ENCODE measurements around the gene FOXN3. TPM values are rescaled to one million over a fixed set of nuclear protein-coding genes. Genes with fewer than 3 reads are reported as not detected.

FOXN3 gene
- total RNA-seq, 1 donor from 2014 or later: 27.8 TPM

DNA sequence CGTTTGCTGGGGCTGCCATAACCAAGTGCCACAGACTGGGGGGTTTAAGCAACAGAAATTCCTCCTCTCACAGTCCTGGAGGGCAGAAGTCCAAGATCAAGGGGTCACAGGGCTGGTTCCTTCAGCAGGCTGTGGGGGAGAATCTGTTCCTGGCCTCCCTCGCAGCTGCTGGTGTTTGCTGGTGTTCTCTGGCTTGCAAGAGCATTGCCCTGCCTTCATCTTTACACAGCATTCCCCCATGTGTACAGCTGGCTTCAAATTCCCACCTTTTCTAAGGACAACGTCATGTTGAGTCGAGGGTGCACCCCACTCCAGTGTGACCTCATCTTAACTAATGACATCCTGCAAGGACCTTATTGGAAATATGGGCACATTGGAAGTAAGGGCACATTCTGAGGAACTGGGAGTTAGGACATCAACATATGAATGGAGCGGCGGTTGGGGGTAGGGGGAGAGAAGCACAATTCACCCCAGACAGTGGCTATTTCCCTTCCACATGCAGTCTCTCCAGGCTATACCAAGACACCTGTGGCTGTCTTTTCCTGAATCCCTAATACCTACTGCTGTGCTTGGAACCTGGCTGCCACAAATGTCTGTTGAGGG is 123.6 kb downstream of the FOXN3 start:
- no peak overlapping the region for H3K4me3 ChIP-seq (ENCODE audit: low read depth, low read length)
- no peak for DNase-seq (ENCODE audit: low read depth)
- TF ChIP-seq, protein P1, sequence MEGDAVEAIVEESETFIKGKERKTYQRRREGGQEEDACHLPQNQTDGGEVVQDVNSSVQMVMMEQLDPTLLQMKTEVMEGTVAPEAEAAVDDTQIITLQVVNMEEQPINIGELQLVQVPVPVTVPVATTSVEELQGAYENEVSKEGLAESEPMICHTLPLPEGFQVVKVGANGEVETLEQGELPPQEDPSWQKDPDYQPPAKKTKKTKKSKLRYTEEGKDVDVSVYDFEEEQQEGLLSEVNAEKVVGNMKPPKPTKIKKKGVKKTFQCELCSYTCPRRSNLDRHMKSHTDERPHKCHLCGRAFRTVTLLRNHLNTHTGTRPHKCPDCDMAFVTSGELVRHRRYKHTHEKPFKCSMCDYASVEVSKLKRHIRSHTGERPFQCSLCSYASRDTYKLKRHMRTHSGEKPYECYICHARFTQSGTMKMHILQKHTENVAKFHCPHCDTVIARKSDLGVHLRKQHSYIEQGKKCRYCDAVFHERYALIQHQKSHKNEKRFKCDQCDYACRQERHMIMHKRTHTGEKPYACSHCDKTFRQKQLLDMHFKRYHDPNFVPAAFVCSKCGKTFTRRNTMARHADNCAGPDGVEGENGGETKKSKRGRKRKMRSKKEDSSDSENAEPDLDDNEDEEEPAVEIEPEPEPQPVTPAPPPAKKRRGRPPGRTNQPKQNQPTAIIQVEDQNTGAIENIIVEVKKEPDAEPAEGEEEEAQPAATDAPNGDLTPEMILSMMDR (conservative IDR thresholded peaks at IDR 0.05; ENCODE audit: low read depth, low read length): no peak

DNA sequence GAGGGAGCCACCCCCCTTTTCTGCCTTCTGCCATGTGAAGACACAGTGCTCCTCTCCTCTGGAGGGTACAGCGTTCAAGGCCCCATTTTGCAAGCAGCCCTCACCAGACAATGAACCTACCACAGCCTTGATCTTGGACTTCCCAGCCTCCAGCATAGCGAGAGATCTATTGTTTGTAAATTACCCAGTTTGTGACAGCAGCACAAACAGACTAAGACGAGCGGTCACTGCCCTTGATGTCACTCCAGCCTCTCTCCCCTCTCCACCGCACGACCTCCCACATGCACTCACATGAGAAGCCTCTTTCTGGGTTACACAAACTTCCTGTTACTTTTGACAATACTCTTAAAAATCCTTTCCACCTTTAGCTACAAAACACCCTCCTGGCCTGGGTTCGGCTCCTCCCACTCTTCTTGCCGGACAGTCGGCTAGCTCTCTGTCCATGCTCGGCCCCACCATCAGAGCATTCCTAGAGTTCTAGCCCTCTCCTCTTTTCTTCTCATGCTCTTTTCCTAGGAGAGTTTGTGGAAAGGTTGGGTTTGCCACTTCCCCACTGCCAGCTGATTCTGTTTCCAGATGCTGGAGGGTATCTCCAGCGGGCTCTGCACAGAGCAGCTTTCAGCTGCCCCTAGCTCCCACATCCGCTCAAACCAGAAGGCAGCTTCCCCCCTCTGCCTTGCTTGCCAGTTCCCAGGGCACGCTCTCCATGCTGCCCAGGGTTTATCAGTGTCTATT is 124.3 kb downstream of the FOXN3 start:
- H3K4me3 ChIP-seq (ENCODE audit: low read depth, low read length): no peak overlapping the region
- TF ChIP-seq, protein P1 (conservative IDR thresholded peaks at IDR 0.05; ENCODE audit: low read depth, low read length): no peak

DNA sequence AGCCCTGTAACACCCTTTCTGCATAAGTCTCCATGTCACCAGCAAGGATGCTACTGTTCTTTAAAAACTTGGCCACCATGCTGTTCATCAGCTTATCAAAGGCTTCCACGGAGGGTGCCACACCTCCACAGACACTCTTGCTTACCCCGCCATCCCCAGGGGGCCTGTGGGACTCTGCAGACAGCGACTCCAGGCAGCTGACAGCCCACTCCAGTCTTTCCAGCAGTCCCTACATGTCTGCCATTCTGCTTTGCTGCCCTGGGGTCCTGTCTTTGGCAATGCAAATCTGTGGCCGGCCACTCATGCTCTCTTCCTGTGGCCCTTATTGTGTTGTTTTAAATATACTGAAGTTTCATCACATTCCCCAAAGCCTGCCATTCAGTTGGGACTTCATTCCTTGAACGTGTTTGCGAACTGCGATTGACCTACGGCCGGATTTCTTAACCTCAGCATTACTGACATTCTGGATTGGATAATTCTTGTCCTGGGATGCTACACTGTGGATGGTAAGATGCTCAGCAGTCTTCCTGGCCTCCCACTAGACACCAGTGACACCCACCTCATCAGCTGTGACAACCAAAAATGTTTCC is 125.6 kb downstream of the FOXN3 start:
- DNase-seq (ENCODE audit: low read depth): no peak
- TF ChIP-seq, protein P1 (conservative IDR thresholded peaks at IDR 0.05; ENCODE audit: low read depth, low read length): no peak
- no peak overlapping the region for H3K4me3 ChIP-seq (ENCODE audit: low read depth, low read length)

More for the DNA sequence above, 124.3 kb downstream of the FOXN3 start:
- DNase-seq (ENCODE audit: low read depth): no peak

DNA sequence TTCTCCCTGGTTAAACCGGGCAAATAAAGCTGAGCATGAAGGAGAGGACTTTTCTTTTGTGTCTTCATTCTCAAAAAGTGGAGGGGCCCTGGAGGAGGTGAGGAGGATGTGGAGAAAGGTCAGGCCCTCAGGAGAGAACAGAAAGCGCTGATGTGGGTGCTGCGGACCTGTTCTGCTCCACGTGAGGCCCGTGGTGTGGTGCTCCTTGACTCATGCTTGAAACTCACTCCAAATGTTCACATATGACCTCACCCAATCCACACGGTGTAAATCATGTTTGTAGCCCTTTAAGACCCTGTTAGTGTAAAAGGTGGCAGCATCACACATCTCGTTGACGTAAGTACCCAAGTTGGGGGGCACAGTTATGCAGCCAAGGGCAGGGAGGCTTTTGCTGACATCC is 126.2 kb downstream of the FOXN3 start:
- TF ChIP-seq, protein P1 (conservative IDR thresholded peaks at IDR 0.05; ENCODE audit: low read depth, low read length): no peak
- H3K4me3 ChIP-seq (ENCODE audit: low read depth, low read length): no peak overlapping the region
- DNase-seq (ENCODE audit: low read depth): no peak

DNA sequence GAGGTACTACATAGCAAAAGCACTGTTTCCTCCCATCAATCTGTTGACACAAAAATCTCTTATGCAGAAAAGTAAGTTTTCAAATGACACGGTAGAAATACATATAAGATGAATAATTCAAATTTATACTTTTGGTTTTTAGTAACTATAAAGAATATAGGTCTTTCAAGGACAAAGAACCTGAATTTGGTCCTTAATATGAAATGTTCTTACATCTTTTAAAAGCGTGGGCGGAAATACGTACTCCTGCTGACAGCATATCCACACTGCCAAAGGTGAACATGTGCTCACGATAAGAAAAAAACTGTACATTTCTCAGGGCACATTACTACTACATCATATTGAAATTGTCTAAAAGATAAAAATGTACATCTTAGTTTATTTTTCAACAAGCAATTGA is 127.6 kb downstream of the FOXN3 start:
- no peak for DNase-seq (ENCODE audit: low read depth)
- H3K4me3 ChIP-seq (ENCODE audit: low read depth, low read length): no peak overlapping the region
- TF ChIP-seq, protein P1 (conservative IDR thresholded peaks at IDR 0.05; ENCODE audit: low read depth, low read length): no peak

DNA sequence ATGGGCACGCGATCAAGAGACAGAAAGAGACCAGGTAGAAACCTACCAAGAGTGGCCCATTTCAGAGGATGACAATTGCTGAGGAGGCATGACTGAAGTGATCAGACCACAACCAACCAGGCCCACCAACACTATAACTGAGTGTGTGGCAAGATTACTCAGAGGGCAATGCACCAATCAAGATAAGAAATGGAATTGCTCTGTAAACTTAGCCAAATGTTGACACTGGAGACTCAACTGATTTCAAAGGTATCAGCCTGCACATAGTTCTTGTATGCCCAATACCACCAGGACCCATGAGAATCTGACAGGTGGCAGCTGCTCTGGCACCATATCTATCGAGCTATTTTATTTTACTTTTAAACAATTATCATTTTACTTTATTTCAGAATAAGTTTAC is 128.9 kb downstream of the FOXN3 start:
- no peak overlapping the region for H3K4me3 ChIP-seq (ENCODE audit: low read depth, low read length)
- TF ChIP-seq, protein P1 (conservative IDR thresholded peaks at IDR 0.05; ENCODE audit: low read depth, low read length): no peak
- DNase-seq (ENCODE audit: low read depth): no peak
